C4-2B (cell line): ENCODE data around the gene MB.

Experiments
- ZFX ChIP-seq: fragments of 450-650 bp; IDR thresholded peaks from 2 replicates; pipeline ENCODE4 v1.6.1; 2017
- TF ChIP-seq, protein P1 (sequence below): fragments of 450-650 bp; conservative IDR thresholded peaks from 2 replicates; pipeline ENCODE4 v1.5.1; 2017; ENCODE audit warnings: mild to moderate bottlenecking

DNA sequence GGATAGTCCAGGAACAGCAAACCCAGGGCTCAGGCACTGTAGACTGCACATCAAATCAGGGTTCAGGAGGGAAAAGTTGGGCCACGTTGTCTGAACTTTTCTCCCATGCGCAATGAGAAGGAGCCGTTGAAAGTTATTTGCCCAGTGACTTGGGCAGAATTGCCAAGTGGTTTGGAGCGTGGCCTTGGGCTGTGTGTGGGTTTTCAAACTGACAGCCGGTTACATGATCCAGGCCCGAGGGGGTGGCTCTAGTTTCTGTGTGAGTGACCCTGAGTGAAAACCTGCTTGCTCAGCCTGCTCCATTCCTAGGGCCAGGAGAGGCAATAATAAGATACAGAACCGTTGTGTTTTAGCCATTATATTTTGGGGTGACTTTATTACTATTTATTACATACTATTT, 20.3 kb downstream of the MB start:
- no peak for TF ChIP-seq ZFX
- TF ChIP-seq, protein P1, sequence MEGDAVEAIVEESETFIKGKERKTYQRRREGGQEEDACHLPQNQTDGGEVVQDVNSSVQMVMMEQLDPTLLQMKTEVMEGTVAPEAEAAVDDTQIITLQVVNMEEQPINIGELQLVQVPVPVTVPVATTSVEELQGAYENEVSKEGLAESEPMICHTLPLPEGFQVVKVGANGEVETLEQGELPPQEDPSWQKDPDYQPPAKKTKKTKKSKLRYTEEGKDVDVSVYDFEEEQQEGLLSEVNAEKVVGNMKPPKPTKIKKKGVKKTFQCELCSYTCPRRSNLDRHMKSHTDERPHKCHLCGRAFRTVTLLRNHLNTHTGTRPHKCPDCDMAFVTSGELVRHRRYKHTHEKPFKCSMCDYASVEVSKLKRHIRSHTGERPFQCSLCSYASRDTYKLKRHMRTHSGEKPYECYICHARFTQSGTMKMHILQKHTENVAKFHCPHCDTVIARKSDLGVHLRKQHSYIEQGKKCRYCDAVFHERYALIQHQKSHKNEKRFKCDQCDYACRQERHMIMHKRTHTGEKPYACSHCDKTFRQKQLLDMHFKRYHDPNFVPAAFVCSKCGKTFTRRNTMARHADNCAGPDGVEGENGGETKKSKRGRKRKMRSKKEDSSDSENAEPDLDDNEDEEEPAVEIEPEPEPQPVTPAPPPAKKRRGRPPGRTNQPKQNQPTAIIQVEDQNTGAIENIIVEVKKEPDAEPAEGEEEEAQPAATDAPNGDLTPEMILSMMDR = no peak
